ENCODE data around the gene CSMD2.

CSMD2 gene

DNA sequence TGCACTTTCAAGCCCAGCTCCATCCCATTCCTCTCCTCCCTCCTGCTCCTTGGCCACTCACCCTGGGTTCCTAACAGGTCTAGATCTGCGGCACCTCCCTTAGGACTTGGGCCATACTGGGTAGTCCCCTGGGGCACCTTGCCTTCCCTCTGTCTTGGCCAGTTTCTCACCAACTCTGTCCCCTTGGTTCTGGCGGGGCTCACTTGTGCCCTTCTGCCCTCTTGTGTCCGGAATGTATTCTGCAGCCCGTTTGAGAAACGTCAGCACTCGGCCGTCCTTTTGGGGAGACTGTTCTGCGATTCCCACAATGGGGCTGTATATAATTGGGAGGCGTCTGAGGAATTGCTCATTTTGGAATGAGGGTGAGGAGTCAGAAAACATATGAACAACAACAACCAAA is 530.2 kb downstream of the CSMD2 start:
- Mint-ChIP-seq H3K36me3 (no peaks in the 10 kb centered on the region), H3K27me3 (peaks cover 22% of the 10 kb centered on the region), H3K27ac (no peak overlapping the region), H3K9me3 (no peaks in the 10 kb centered on the region), H3K4me1 (no peaks in the 10 kb centered on the region), H3K4me3 (no peak overlapping the region)
- CTCF ChIA-PET: interaction anchor here (2.5 kb wide), 1 partner anchor 15 kb away, joined by 14 read pairs; no protein-coding TSS in a partner anchor
- peak; percentile 37 for DNase-seq

DNA sequence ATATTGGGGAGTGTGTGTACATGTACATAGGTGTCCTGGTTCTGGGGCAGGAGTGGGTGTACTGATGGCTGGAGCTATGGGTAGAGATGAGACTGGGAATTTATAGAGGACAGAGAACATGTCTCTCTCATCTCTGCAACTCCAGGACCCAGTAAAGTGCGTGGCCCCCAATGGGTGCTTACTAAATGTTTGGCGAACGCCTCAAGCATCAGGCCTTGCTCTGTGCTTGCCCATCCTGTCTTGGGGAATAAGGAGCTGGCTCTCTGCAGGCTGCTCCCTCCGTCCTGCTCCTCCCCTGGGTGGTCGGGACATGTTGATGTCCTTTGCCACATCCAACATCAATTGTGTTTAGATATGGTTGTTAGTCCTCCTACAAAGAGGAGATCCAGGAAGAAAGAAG is 530.9 kb downstream of the CSMD2 start:
- Mint-ChIP-seq H3K27ac (no peak overlapping the region), H3K4me1 (no peaks in the 10 kb centered on the region), H3K4me3 (no peak overlapping the region), H3K9me3 (no peaks in the 10 kb centered on the region), H3K27me3 (peaks cover 22% of the 10 kb centered on the region), H3K36me3 (no peaks in the 10 kb centered on the region)
- no peak for DNase-seq
- CTCF ChIA-PET: interaction anchor here (0.6 to 2.5 kb wide), 13 partner anchors 10 to 1109 kb away, joined by 3 to 15 read pairs (median 6); no protein-coding TSS in a partner anchor

DNA sequence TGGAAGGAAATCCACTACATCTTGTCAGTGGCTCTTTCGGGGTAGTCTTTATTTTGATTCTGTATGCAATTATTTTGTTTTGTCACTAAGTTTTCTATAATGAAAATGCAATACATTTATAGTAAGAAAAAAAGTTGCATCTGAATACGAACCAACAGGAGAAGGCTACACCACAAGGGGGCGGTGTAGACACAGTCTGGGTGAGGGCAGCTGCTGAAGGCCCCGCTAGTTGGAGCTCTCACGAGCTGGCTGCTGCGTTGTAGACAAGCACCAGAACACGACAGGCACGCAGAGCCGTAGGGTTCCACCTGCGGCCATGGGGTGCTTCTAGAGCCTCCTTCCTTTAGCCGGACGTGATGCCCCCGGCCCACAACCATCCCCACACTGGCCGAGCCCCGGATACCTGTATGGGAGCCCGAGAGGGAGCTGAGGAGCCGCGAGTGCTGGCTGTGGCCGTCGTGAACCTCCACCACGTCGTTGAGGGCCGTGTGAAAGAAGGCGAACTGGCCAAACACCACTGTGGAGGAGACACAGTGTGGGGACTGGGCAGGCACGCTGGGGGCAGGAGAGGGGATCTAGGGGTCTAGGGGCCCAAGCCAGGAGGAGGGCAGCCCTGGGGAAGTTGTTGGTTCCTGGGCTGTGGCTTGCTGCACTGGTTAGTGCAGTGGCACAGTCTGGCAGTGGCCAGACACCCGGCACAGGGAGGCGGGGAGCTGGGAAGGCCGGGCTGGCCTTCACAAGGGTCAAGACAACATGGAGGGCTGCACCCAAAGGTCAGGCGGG is 531.8 kb downstream of the CSMD2 start:
- H3K9me3 Mint-ChIP-seq: no peaks in the 10 kb centered on the region
- no peaks in the 10 kb centered on the region for H3K36me3 Mint-ChIP-seq
- H3K4me3 Mint-ChIP-seq: no peak overlapping the region
- H3K4me1 Mint-ChIP-seq: no peaks in the 10 kb centered on the region
- H3K27ac Mint-ChIP-seq: no peak overlapping the region
- DNase-seq: peak; percentile 93
- peaks cover 22% of the 10 kb centered on the region for H3K27me3 Mint-ChIP-seq
- CTCF ChIA-PET: interaction anchor here (0.8 to 2.5 kb wide), 27 partner anchors 9 to 1110 kb away, joined by 3 to 15 read pairs (median 5); no protein-coding TSS in a partner anchor

DNA sequence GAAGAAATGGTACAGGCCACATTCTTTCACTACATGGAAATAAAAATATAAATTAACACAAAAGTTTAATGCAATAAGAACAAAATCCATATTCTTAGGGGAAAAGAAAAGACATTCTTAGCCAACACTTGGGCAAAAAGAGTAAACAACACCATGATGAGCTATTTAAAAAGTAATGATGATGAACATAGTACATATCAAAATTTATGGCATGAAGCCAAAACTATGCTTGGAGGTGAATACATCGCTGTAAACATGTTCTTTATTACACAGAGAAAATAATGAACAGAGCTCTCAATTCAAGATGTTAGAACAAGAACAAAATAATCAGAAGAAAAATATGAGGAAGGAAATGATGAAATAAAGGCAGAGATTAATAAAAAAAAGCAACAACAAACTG is 534.3 kb downstream of the CSMD2 start:
- Mint-ChIP-seq H3K9me3 (no peaks in the 10 kb centered on the region), H3K36me3 (no peaks in the 10 kb centered on the region), H3K27ac (no peak overlapping the region), H3K27me3 (peaks cover 31% of the 10 kb centered on the region), H3K4me3 (no peak overlapping the region), H3K4me1 (no peaks in the 10 kb centered on the region)
- DNase-seq: no peak
- CTCF ChIA-PET: interaction anchor here (0.6 to 1.0 kb wide), 2 partner anchors 968 to 1112 kb away, joined by 3 to 4 read pairs; no protein-coding TSS in a partner anchor

DNA sequence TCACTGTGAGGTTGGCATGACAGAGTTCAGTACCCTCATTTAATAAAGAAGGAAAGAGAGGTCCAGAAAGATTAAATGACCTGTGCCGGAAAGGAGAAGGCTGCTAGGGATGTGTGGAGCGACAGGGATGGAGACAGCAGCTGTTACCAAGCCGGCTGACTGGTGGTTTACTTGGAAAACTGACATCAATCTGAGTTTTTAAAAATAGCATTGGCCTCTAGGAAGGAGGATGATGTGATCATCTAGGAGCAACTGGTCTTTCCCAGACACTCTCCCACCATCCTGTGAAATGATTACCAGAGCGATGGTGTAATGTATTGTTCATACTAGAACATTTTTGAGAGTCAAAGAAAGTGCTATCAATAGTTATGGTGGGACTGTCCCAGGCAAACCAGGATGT is 538.2 kb downstream of the CSMD2 start:
- no peak for DNase-seq
- CTCF ChIA-PET: interaction anchor here (0.6 kb wide), 1 partner anchor 1114 kb away, joined by 4 read pairs; no protein-coding TSS in a partner anchor
- Mint-ChIP-seq H3K9me3 (no peaks in the 10 kb centered on the region), H3K4me1 (no peaks in the 10 kb centered on the region), H3K27me3 (peaks cover 14% of the 10 kb centered on the region), H3K4me3 (no peak overlapping the region), H3K36me3 (no peaks in the 10 kb centered on the region), H3K27ac (no peak overlapping the region)

DNA sequence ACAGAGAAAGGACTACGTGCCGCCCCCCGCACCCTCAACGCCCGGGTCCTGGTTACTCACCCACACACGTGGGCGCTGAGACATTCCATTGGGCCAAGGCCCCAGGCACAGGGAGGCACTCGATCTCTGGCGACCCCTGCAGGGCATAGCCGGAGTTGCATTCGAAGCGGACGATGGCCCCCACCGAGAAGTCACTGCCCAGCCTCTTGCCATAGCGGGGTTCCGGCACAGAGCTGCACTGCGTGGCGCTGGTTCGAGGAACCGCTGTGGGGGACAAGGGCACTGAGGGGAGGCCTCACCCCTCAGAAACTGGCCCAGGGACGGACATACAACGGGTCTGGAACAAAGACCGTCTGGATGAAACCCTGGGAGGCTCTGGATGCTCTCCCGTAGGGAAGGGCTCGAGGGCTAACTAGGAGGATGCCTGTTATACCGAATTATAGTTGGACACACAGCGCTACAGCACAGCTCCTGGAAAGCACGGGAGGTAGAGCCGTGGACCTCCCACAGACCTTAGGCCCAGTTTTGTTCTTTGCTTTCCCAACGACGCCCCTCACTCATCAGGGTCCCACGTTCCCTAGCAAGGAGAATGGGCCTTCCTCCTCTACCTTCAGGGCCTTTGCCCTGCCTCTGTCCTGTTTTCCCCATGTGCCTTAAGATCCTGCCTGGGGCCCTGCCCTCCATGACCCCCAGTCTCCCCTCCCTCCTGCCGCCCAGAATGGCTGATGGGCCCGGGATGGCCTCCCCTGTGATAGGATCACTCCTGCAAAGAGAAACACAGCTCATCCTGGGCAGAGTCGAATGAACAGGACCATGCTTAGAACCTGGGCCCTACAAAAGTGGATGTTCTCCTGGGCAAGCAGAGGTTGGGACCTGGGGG is 539.8 kb downstream of the CSMD2 start:
- H3K4me3 Mint-ChIP-seq: no peak overlapping the region
- DNase-seq: peak; percentile 37
- H3K9me3 Mint-ChIP-seq: no peaks in the 10 kb centered on the region
- peaks cover 14% of the 10 kb centered on the region for H3K27me3 Mint-ChIP-seq
- H3K4me1 Mint-ChIP-seq: no peaks in the 10 kb centered on the region
- CTCF ChIA-PET: interaction anchor here (1.0 kb wide), 1 partner anchor 12 kb away, joined by 4 read pairs; no protein-coding TSS in a partner anchor
- H3K36me3 Mint-ChIP-seq: no peaks in the 10 kb centered on the region
- no peak overlapping the region for H3K27ac Mint-ChIP-seq

DNA sequence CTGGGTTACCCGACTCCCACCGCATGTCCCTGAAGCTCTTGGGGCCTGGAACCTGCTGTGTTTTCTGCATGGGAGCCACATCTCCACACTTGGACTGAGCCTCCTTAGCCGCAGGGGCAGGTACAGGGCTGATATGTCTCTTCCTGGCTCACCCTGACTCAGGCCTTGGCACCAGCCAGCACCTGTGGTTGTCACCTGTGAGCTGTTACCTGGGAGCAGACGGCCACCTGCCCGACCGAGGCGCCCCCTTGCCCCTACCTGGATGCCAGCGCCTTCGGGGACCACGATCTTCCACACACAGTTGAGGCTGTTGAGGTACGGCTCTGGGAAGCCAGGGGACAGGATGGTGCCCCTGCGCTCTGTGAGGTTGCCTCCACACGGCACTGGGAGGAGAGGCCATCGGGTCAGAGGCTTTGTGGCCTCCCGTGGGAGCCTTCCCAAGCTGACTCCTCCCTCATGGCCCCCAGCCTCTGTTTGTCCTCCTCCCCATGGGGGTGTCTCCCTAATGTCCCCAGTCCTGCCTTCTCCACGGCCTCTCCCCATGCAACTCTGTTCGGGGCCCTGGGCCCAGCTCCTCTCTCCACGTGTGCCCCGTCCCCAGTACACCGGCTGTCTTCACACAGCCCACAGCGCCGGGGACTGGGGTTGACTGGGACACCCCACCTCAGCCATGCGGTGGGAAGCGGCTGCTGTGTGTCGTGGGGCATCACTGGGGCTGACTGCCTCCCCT is 540.6 kb downstream of the CSMD2 start:
- no peak for DNase-seq
- CTCF ChIA-PET: interaction anchor here (1.4 kb wide), 2 partner anchors 8 to 10 kb away, joined by 4 to 11 read pairs; no protein-coding TSS in a partner anchor
- H3K4me1 Mint-ChIP-seq: no peaks in the 10 kb centered on the region
- H3K9me3 Mint-ChIP-seq: no peaks in the 10 kb centered on the region
- H3K4me3 Mint-ChIP-seq: no peak overlapping the region
- H3K36me3 Mint-ChIP-seq: no peaks in the 10 kb centered on the region
- H3K27me3 Mint-ChIP-seq: peaks cover 14% of the 10 kb centered on the region
- H3K27ac Mint-ChIP-seq: no peak overlapping the region

DNA sequence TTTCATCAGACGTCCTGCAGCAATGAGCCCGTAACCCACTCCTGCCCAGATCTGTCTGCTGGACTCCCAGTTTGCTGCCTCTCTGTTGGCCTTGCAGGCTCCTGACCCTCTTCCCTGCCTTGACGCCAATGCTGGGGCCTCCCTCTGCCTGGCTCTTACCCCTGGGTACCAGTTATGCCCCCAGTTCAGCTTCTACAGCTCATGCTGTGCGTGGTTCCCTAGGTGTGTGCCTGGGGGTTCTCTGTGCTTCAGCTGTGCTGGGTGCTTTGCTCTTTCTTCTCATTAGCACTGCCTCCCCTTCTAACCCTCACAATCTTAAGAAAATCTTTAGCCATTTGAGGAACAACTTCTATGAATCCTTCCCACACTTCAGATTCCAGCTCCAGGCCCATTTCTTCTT is 541.2 kb downstream of the CSMD2 start:
- Mint-ChIP-seq H3K27me3 (peaks cover 18% of the 10 kb centered on the region), H3K36me3 (no peaks in the 10 kb centered on the region), H3K9me3 (no peaks in the 10 kb centered on the region), H3K4me3 (no peak overlapping the region), H3K27ac (no peak overlapping the region), H3K4me1 (no peaks in the 10 kb centered on the region)
- CTCF ChIA-PET: interaction anchor here (1.4 kb wide), 2 partner anchors 9 kb away, joined by 4 to 11 read pairs; no protein-coding TSS in a partner anchor
- no peak for DNase-seq

DNA sequence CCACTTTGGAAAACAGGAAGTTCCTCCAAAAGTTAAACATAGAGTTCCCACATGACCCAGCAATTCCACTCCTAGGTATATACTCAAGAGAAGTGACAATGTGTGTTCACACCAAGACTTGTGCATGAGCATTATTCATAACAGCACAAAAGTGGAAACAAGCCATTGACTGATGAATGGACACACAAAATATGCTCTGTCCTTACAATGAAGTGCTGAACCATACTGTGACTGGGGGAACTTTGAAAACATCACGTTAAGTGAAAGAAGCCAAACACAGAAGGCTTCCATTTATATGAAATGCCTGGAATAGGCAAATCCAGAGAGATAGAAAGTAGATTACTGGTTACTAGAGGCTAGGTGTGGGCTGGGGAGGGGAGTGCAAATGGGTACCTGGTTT is 542.3 kb downstream of the CSMD2 start:
- Mint-ChIP-seq H3K27me3 (peaks cover 29% of the 10 kb centered on the region), H3K4me3 (no peak overlapping the region), H3K27ac (no peak overlapping the region), H3K9me3 (no peaks in the 10 kb centered on the region), H3K36me3 (no peaks in the 10 kb centered on the region), H3K4me1 (no peaks in the 10 kb centered on the region)
- CTCF ChIA-PET: interaction anchor here (1.4 kb wide), 1 partner anchor 10 kb away, joined by 11 read pairs; no protein-coding TSS in a partner anchor
- no peak for DNase-seq

DNA sequence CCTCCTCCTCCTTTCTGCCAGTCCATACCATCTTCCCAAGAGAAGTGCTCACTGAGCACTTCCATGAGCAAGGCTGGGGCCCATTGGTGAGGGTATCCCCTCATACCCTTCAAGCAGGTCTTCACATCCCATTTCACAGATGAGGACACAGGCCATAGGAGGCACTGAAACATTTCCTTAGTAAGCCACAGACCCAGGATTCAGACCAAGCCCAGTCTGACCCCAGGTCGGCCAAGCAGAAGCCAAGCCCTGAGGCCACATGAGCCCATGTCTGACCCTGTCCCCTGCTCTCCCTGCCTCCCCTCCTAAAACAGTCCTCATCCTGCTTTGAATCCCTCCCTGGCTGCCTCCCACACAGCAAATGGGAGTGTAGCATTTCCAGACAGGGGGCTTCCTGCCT is 546.4 kb downstream of the CSMD2 start:
- Mint-ChIP-seq H3K27me3 (peaks cover 34% of the 10 kb centered on the region), H3K9me3 (no peaks in the 10 kb centered on the region), H3K4me3 (no peak overlapping the region), H3K36me3 (no peaks in the 10 kb centered on the region), H3K27ac (no peak overlapping the region), H3K4me1 (peaks cover 5% of the 10 kb centered on the region)
- CTCF ChIA-PET: interaction anchor here (2.7 kb wide), 1 partner anchor 15 kb away, joined by 14 read pairs; no protein-coding TSS in a partner anchor
- no peak for DNase-seq

DNA sequence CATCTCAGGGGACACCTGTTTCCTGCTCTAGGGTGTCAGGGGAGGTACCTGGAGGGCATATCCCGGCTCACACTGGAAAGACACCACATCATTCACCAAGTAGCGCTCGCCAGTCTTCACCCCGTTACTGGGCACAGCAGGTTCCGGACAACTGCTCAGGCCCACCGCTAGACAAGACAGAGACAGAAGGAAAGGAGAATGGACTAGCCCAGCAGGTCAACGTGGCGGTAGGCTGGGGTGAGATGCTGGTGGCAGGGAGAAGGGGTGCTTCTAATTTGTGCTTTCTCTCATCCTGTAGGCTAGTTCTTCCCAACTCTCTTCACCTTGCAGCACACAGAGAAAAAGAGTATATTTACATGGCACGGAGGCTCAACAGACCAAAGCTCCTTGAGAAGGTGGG is 547.6 kb downstream of the CSMD2 start:
- H3K27me3 Mint-ChIP-seq: peaks cover 44% of the 10 kb centered on the region
- CTCF ChIA-PET: no interaction called here
- no peaks in the 10 kb centered on the region for H3K36me3 Mint-ChIP-seq
- DNase-seq: no peak
- H3K4me1 Mint-ChIP-seq: peaks cover 5% of the 10 kb centered on the region
- H3K9me3 Mint-ChIP-seq: no peaks in the 10 kb centered on the region
- H3K4me3 Mint-ChIP-seq: no peak overlapping the region
- no peak overlapping the region for H3K27ac Mint-ChIP-seq

DNA sequence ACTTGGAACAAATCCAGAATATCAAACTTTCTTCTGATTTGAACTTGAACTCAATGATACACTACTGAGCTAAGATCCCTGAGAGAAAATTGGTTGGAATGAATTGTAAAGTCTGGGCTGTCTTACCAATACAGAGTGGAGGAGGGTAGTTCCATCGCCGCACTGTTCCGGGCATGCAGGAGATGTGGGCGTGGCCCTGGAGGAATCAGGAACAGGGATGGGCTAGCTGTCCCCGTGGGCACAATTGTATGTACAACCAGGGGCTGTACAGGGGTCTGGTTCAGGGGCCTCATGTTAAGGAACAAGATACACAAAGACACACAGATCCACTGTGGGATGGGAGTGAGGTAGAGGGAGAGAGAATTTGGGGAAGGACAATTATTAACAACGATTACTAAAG is 548.2 kb downstream of the CSMD2 start:
- CTCF ChIA-PET: no interaction called here
- Mint-ChIP-seq H3K4me1 (peaks cover 5% of the 10 kb centered on the region), H3K27me3 (peaks cover 44% of the 10 kb centered on the region), H3K9me3 (no peaks in the 10 kb centered on the region), H3K36me3 (no peaks in the 10 kb centered on the region), H3K4me3 (no peak overlapping the region), H3K27ac (no peak overlapping the region)
- DNase-seq: no peak

DNA sequence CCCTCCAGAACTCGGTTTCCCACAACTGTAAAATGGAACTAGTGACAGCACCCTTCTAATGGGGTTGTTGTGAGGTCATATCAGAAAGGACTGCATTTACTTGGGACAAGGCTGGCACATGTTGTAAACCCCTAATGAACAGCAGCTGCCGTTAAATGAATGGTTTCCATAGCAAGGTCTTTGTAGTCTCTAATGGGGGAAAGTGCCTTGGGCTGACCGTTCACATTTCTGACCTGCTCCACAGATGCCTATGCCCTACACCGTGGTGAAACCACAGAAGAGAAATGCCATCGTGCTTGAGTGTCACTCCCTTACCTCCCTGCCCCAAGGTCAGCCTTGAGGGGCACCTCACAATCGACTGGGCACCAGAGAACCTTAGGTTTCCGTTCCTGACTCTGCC is 549.5 kb downstream of the CSMD2 start:
- CTCF ChIA-PET: interaction anchor here (0.8 kb wide), 1 partner anchor 1192 kb away, joined by 3 read pairs; no protein-coding TSS in a partner anchor
- no peak for DNase-seq
- no peaks in the 10 kb centered on the region for H3K9me3 Mint-ChIP-seq
- H3K4me1 Mint-ChIP-seq: peaks cover 5% of the 10 kb centered on the region
- H3K27ac Mint-ChIP-seq: no peak overlapping the region
- H3K4me3 Mint-ChIP-seq: no peak overlapping the region
- no peaks in the 10 kb centered on the region for H3K36me3 Mint-ChIP-seq
- peaks cover 44% of the 10 kb centered on the region for H3K27me3 Mint-ChIP-seq
